Measurements from ENCODE around the gene ITPRIPL2.

The ITPRIPL2 gene

DNA sequence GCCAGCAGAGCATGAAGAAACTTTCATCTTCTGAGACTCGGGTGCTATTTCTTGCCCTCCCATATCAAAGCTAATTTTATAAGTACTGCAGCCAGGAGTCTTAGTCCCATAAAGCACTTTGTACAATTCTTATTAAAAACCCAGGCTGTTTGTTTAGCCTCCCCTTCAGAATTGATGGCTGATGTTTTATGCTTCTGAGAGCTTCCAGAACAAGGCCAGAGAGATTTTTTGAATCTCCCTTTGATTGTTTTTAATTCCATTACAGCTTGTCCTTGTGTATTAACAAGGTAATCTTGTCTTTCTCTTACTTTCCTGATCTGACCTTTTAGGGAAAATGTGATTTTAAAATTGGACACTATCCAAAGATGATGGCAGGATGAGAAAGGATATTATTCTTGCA is 30.1 kb upstream of the ITPRIPL2 start:
- Histone ChIP-seq H3K27ac (ENCODE audit: low read depth, low read length, severe bottlenecking) (no peak overlapping the region), H3K36me3 (ENCODE audit: control insufficient read depth, insufficient read depth, low read length) (peaks cover 23% of the 10 kb centered on the region), H3K4me1 (ENCODE audit: control insufficient read depth, insufficient read depth, low read length, poor library complexity, severe bottlenecking) (no peaks in the 10 kb centered on the region), H3K9me3 (ENCODE audit: control insufficient read depth, low read length) (no peaks in the 10 kb centered on the region), H3K4me3 (ENCODE audit: extremely low read depth, insufficient read depth, low read length, poor library complexity, severe bottlenecking) (no peak overlapping the region)
- 100% methylated on average over 1 of the region's 1 CpG; no CpG with 5 or more reads in 1 of the 2 experiments for WGBS, 2 experiments (ENCODE audit: insufficient coverage in 2 of 2)

DNA sequence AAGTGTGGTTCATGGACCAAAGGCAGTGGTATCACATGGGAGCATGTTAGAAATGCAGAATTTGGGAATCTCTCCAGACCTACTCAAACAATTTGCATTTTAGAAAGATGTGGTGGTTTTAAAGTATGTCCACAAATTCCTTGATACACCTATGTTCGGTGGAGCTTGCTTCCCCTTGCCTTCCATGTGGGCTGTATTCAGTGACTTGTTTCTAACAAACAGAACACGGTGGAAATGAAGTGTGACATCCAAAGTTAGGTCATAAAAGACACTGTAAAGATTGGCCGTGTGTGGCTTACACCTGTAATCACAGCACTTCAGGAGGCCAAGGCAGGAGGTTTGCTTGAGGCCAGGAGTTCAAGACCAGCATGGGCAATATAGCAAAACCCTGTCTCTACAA is 29.6 kb upstream of the ITPRIPL2 start:
- Histone ChIP-seq H3K4me1 (ENCODE audit: control insufficient read depth, insufficient read depth, low read length, poor library complexity, severe bottlenecking) (no peaks in the 10 kb centered on the region), H3K36me3 (ENCODE audit: control insufficient read depth, insufficient read depth, low read length) (peaks cover 18% of the 10 kb centered on the region), H3K4me3 (ENCODE audit: extremely low read depth, insufficient read depth, low read length, poor library complexity, severe bottlenecking) (no peak overlapping the region), H3K27ac (ENCODE audit: low read depth, low read length, severe bottlenecking) (no peak overlapping the region), H3K9me3 (ENCODE audit: control insufficient read depth, low read length) (no peaks in the 10 kb centered on the region)
- 78 to 100% methylated on average over 1 to 2 of the region's 3 CpGs for WGBS, 2 experiments (ENCODE audit: insufficient coverage in 2 of 2)

DNA sequence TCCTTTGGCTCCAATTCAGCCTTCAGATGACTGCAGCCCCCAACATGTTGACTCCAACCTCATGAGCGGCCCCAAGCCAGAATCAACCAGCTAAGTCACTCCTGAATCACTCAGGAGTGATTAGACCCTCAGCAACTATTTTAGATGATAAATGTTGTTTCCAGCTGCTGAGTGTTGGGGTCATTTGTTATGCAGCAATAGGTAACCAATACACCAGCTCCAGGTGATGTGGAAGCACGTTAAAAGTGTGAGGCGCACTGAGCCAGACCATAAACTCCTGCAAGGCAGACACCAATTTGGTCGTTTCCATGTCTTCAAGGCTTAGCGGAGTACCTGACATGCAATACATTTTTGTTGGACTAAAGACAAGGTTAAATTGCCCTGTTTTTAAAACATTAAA is 28.9 kb upstream of the ITPRIPL2 start:
- H3K27ac ChIP-seq (ENCODE audit: low read depth, low read length, severe bottlenecking), result no peak overlapping the region
- no peaks in the 10 kb centered on the region for H3K4me1 ChIP-seq (ENCODE audit: control insufficient read depth, insufficient read depth, low read length, poor library complexity, severe bottlenecking)
- peaks cover 12% of the 10 kb centered on the region for H3K36me3 ChIP-seq (ENCODE audit: control insufficient read depth, insufficient read depth, low read length)
- H3K4me3 ChIP-seq (ENCODE audit: extremely low read depth, insufficient read depth, low read length, poor library complexity, severe bottlenecking), result no peak overlapping the region
- H3K9me3 ChIP-seq (ENCODE audit: control insufficient read depth, low read length), result no peaks in the 10 kb centered on the region
- WGBS, 2 experiments (ENCODE audit: insufficient coverage in 2 of 2), result 93 to 98% methylated on average over 3 to 4 of the region's 5 CpGs

DNA sequence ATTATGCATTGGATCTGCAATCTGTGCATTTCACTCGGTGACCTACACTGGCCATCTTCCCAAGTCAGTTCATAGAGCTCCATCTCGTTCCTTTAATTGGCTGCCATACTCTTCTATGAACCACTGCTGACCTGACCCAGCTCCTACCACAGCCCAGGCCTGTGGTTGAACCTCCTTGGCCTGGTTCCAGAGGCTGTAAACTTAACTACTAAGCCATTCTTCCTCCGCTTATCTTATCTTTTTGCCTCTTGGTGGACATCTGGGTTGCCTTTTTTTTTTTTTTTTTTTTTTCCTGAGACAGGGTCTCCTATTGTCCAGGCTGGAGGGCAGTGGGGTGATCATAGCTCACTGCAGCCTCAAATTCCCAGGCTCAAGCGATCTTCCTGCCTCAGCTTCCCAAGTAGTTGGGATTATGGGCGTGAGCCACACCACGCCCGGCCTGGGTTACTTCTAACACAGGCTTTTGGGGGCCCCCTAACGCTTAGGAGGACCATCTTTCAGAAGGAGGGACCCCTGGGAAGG is 28.0 kb upstream of the ITPRIPL2 start:
- Histone ChIP-seq H3K9me3 (ENCODE audit: control insufficient read depth, low read length) (no peaks in the 10 kb centered on the region), H3K27ac (ENCODE audit: low read depth, low read length, severe bottlenecking) (no peak overlapping the region), H3K36me3 (ENCODE audit: control insufficient read depth, insufficient read depth, low read length) (peaks cover 12% of the 10 kb centered on the region), H3K4me1 (ENCODE audit: control insufficient read depth, insufficient read depth, low read length, poor library complexity, severe bottlenecking) (no peaks in the 10 kb centered on the region), H3K4me3 (ENCODE audit: extremely low read depth, insufficient read depth, low read length, poor library complexity, severe bottlenecking) (no peak overlapping the region)
- 82 to 86% methylated on average over 5 to 7 of the region's 8 CpGs for WGBS, 2 experiments (ENCODE audit: insufficient coverage in 2 of 2)

DNA sequence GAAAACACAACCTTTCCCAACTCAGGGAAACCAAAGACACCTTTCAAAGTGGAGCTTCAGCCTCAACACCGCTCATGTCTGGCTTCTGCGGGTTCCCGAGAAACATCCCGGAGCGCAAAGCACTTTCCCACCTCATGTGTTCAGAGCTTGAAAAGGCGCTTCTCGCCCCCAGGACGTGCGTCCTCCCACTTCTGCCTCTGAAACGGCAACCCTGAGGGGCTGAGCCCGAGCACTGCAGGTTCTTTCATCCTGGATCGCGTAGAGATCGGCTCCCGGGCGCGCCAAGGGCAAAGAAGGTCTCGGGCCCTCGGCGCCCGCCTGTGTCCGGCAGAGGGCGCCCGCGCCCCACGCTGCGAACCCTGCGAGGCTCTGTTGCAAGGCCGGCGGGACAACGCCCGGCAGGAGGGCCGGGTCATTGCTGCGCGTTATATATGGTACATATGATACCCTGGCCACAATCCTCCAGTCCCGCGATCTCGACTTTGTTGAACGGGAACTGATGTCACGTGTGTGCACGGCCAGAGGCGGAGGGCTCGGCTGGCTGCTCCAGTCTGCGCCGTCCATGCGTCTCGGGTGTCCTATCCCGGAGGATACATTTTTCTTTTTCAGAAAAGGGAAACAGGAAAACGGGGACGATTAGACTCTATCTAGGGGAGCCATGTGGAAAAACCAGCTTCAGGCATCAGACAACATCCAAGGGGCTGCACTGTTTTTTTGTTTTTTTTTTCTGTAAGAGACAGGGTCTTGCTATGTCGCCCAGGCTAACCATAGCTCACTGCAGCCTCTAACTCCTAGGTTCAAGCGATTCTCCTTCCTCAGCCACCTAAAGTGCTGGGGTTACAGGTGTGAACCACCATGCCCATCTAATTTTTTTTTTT is 27.2 kb upstream of the ITPRIPL2 start:
- Histone ChIP-seq H3K9me3 (ENCODE audit: control insufficient read depth, low read length) (no peaks in the 10 kb centered on the region), H3K4me3 (ENCODE audit: extremely low read depth, insufficient read depth, low read length, poor library complexity, severe bottlenecking) (no peak overlapping the region), H3K27ac (ENCODE audit: low read depth, low read length, severe bottlenecking) (no peak overlapping the region), H3K4me1 (ENCODE audit: control insufficient read depth, insufficient read depth, low read length, poor library complexity, severe bottlenecking) (no peaks in the 10 kb centered on the region), H3K36me3 (ENCODE audit: control insufficient read depth, insufficient read depth, low read length) (peaks cover 8% of the 10 kb centered on the region)
- 18 to 27% methylated on average over 44 to 47 of the region's 52 CpGs for WGBS, 2 experiments (ENCODE audit: insufficient coverage in 2 of 2)

DNA sequence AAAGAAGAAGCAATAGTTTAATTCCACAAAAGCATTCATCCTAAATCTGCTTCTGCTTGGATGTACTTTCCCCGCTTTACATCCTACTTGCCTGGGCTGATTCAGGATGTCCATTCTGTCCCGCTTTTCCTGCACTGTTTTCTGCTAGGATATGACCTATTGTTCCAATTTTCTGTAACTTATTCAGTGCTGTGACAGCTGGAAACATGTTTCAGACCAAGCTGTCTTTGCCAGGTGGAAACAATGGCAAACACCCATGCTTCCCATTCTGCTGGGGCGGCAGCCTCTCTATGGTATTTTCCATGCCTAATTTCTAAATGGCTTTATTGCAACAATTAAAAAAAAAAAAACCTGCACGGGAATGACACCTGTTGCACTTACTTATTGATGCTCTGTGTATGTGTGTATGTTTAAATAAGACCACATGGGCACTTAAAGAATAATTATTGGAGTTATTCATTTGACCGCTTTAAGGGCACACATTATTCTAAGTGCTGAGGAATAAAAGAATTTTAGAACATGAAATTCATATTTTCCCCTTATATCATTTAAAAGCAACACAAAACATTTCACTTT is 25.3 kb upstream of the ITPRIPL2 start:
- no peak overlapping the region for H3K4me3 ChIP-seq (ENCODE audit: extremely low read depth, insufficient read depth, low read length, poor library complexity, severe bottlenecking)
- H3K4me1 ChIP-seq (ENCODE audit: control insufficient read depth, insufficient read depth, low read length, poor library complexity, severe bottlenecking), result no peaks in the 10 kb centered on the region
- H3K9me3 ChIP-seq (ENCODE audit: control insufficient read depth, low read length), result no peaks in the 10 kb centered on the region
- H3K36me3 ChIP-seq (ENCODE audit: control insufficient read depth, insufficient read depth, low read length), result no peaks in the 10 kb centered on the region
- H3K27ac ChIP-seq (ENCODE audit: low read depth, low read length, severe bottlenecking), result no peak overlapping the region
- 85 to 86% methylated on average over 1 to 2 of the region's 5 CpGs for WGBS, 2 experiments (ENCODE audit: insufficient coverage in 2 of 2)

DNA sequence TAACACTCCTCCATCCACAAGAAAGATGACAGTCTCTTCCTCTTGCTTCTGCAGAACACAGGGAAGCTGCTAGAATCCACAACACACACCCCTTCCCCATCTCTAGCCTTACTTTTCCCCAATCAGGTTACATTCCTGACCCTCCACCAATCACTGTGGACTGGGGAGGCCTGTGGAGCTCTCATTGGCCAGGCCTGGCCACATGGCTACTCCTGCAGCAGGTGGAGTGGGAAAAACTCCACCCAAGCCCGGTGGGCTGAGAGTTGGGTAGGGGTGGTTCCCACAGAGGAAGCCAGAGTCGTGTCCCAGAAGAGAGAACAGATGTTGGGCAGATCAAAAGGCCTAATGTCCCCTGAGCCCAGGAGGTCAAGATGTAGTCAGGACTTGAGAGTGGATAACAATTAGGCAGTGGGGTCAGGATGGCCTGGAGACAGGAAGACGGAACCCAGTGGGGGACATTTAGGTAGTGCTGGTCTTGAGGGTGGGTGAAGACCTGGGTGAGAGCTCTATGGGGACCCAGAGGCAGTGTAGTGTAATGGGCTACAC is 24.3 kb upstream of the ITPRIPL2 start:
- WGBS, 2 experiments (ENCODE audit: insufficient coverage in 2 of 2), result 86 to 100% methylated on average over 2 to 3 of the region's 3 CpGs
- Histone ChIP-seq H3K4me3 (ENCODE audit: extremely low read depth, insufficient read depth, low read length, poor library complexity, severe bottlenecking) (no peak overlapping the region), H3K9me3 (ENCODE audit: control insufficient read depth, low read length) (no peaks in the 10 kb centered on the region), H3K36me3 (ENCODE audit: control insufficient read depth, insufficient read depth, low read length) (no peaks in the 10 kb centered on the region), H3K4me1 (ENCODE audit: control insufficient read depth, insufficient read depth, low read length, poor library complexity, severe bottlenecking) (no peaks in the 10 kb centered on the region), H3K27ac (ENCODE audit: low read depth, low read length, severe bottlenecking) (no peak overlapping the region)

DNA sequence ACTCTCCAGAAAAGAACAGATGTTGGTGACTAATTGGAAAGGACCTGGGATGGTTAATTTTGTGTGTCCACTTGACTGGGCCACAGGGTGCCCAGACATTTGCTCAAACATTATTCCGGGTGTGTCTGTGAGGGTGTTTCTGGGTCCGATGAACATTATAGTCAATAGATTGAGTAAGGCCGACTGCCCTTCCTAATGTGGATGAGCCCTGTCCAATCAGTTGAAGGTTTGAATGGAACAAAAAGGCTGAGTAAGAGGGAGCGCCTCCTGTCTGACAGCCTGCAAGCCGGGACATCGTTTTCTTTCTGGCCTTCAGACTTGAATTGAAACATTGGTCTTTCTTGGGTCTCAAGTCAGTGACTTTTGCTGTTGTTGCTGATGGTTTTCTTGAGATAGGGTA is 22.8 kb upstream of the ITPRIPL2 start:
- no peak overlapping the region for H3K4me3 ChIP-seq (ENCODE audit: extremely low read depth, insufficient read depth, low read length, poor library complexity, severe bottlenecking)
- no peaks in the 10 kb centered on the region for H3K36me3 ChIP-seq (ENCODE audit: control insufficient read depth, insufficient read depth, low read length)
- no peaks in the 10 kb centered on the region for H3K9me3 ChIP-seq (ENCODE audit: control insufficient read depth, low read length)
- H3K27ac ChIP-seq (ENCODE audit: low read depth, low read length, severe bottlenecking), result no peak overlapping the region
- H3K4me1 ChIP-seq (ENCODE audit: control insufficient read depth, insufficient read depth, low read length, poor library complexity, severe bottlenecking), result no peaks in the 10 kb centered on the region
- WGBS, 2 experiments (ENCODE audit: insufficient coverage in 2 of 2), result 94 to 96% methylated on average over 6 of the region's 6 CpGs

DNA sequence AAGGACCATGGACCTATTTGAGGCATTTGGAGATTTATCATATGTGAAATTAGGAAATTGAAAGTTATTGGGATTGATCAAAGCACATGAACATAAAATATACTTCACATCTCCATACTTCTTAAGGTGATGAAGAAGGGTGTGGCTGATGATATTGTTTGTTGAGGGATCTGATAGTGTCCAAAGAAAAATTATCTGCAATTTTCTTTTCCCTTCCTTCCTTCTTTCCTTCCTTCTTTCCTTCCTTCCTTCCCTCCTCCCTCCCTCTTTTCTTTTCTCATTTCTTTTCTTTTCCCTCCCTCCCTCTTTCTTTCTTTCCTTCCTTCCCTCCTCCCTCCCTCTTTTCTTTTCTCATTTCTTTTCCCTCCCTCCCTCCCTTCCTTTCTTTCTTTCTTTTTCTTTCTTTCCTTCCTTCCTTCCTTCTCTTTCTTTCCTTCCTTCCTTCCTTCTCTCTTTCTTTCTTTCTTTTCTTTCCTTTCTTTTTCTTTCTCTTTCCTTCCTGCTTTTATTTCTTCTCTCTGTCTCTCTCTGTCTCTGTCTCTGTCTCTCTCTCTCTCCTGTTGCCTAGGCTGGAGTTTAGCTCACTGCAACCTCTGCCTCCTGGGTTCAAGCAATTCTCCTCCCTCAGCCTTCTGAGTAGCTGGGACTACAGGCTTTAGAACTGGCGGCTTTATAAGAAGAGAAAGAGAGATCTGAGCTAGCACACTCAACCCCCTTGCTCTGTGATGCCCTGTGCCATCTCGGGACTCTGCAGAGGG is 20.9 kb upstream of the ITPRIPL2 start:
- H3K27ac ChIP-seq (ENCODE audit: low read depth, low read length, severe bottlenecking), result no peak overlapping the region
- no peaks in the 10 kb centered on the region for H3K4me1 ChIP-seq (ENCODE audit: control insufficient read depth, insufficient read depth, low read length, poor library complexity, severe bottlenecking)
- no CpG with 5 or more reads among the region's 2 CpGs for WGBS, 2 experiments (ENCODE audit: insufficient coverage in 2 of 2)
- no peak overlapping the region for H3K4me3 ChIP-seq (ENCODE audit: extremely low read depth, insufficient read depth, low read length, poor library complexity, severe bottlenecking)
- peaks cover 5% of the 10 kb centered on the region for H3K9me3 ChIP-seq (ENCODE audit: control insufficient read depth, low read length)
- no peaks in the 10 kb centered on the region for H3K36me3 ChIP-seq (ENCODE audit: control insufficient read depth, insufficient read depth, low read length)

DNA sequence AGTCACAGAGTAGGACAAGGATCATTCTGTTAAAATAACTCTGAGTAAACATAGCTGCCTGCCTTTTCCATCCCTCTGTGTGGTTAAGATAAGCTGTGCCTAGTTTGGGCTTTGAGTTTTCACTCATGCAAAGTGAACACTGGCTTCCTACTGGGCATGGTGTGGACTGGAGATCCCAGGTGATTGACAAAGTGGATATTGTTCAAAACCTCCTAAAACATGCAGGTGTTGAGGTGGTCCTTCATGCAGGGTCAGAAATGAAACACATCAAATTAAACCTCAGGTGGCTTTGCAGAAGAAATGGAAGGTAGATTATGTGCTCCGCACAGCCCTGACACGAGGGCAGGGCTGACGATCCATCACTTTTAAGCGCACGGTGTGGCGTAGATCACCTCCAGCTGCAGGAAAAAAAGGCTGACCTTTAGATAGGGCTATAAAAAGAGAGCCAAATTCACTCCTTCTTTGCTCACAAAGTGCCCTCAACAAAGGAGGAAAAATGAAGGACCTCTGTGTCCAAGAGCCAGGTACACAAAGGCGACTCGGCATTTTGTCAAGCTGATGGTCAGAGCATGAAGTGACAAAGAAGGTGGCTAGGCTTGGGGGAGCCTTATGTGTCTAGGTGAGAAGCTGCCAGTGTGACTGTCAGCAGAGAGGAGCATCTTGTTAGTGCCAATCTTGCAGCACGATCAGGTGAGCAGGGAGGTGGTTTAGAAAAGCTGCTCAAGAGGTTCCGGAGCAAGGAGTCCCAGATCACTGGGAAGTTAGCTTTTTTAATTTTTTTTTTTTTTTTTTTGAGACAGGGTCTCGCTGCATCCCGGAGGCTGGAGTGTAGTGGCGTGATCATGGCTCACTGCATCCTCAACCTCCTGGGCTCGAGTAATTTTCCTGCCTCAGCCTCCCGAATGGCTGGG is 19.9 kb upstream of the ITPRIPL2 start:
- H3K27ac ChIP-seq (ENCODE audit: low read depth, low read length, severe bottlenecking), result no peak overlapping the region
- whole genome bisulfite sequencing, 2 experiments (ENCODE audit: insufficient coverage in 2 of 2), result 86 to 89% methylated on average over 12 to 15 of the region's 15 CpGs
- no peaks in the 10 kb centered on the region for H3K4me1 ChIP-seq (ENCODE audit: control insufficient read depth, insufficient read depth, low read length, poor library complexity, severe bottlenecking)
- no peak overlapping the region for H3K4me3 ChIP-seq (ENCODE audit: extremely low read depth, insufficient read depth, low read length, poor library complexity, severe bottlenecking)
- H3K36me3 ChIP-seq (ENCODE audit: control insufficient read depth, insufficient read depth, low read length), result no peaks in the 10 kb centered on the region
- peaks cover 10% of the 10 kb centered on the region for H3K9me3 ChIP-seq (ENCODE audit: control insufficient read depth, low read length)
